NCI-H345 (cell line): ENCODE measurements around the gene LACTB.

Source experiments
- DNase-seq: peaks from one replicate; lab custom pipeline; 2025; lab: John Stamatoyannopoulos, UW

LACTB gene

GRCh38 chr15:63133786-63134185, 12.1 kb downstream of the LACTB start:
- DNase-seq, result no peak

- no peak for DNase-seq
These were observed 12.8 kb downstream of the LACTB start for GRCh38 chr15:63134245-63134985.

- DNase-seq, result no peak
These were observed 13.6 kb downstream of the LACTB start for GRCh38 chr15:63135281-63135680.

GRCh38 chr15:63135804-63136203, 14.1 kb downstream of the LACTB start:
- DNase-seq, result no peak

DNA sequence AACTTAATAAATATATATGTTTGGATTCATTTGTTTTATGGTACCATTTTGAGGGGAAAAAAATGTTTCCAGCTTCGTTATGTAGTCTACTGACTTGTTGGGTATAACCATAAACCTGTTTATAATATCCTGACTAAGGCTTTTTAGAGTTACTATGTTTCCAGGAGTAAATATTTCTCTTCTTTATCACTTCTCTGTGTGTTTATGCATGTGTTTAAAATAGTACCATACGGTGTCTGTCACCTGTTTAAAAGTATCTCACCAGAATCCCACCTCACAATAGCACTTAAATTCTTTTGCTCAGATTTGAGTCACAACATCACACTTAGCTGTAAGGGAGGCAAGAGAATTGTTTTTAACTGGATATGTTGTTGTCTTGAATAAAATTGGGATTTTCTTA, 15.1 kb downstream of the LACTB start:
- DNase-seq, result no peak

GRCh38 chr15:63140936-63141335, 19.3 kb downstream of the LACTB start:
- no peak for DNase-seq

DNA sequence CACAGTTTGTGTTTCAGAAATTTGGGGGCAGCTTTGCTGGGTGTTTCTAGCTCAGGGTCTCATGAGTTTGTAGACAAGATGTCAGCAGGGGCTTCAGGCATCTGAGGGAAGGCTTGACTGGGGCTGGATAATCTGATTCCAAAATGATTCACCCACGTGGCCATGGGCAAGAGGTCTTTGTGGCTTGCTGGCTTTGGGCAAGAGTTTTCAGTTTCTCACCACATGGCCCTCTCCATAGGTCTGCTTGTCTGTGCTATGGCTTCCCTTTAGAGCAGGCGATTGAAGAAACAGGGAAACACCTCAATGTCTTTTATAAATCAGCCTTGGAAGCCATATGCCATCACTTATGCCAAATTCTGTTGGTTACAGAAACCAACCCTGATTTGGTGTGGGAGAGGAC, 23.8 kb downstream of the LACTB start:
- no peak for DNase-seq

DNA sequence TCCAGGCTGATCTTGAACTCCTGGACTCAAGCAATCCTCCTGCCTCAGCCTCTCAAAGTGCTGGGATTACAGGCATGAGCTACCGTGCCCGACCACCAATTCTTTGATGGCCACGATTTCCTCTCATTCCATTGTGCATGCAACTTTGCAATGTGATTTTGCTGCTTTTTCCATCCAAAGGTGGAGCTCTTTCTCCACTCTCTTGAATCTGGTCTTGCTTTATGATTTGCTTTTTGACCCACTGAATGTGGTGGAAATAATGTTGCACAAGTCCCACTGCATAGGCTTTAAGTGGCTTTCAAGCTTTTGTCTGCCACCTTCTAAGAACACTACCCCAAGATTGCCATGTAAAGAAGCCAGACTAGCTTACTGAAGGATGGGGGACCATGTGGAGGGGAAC, 25.0 kb downstream of the LACTB start:
- no peak for DNase-seq

DNA sequence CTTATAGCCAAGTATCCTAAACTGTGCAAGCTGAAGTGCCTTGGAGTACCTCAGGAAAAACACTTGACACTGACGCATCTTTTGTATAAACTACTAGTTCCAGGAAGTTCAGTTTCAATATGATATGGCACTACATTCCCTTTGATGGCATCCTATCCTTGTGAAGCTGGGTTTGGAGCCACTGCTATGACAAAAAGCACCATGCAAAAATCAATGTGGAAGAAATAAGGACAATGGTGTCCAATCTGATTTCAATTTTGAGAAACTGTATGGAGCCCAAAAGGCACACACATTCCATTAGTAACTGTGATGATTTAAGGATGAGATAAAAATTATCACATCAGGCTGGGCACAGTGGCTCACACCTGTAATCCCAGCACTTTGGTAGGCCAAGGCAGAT, 30.0 kb downstream of the LACTB start:
- DNase-seq, result no peak

DNA sequence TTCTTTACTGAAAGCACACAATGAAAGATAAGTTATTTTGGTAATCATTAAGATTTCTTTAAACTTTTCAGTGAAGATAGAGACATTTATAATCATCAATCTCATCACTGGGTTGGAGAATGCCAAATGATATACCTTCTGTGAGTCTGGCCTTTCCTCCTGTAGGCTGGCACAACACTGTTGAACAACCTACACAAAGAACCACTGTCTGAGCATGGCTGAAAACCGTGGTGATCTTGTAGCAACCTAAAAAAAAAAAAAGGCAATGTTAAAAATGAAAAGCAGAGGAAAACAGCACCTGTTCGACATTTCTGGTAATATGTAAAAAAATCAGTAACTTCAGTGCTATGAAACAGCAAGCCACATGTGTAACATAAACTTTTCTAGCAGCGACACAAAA, 33.8 kb downstream of the LACTB start:
- DNase-seq, result no peak

- no peak for DNase-seq
These were observed 34.5 kb downstream of the LACTB start for GRCh38 chr15:63156086-63156710.

- no peak for DNase-seq
These were observed 35.1 kb downstream of the LACTB start for GRCh38 chr15:63156755-63157117.

- peak; percentile 83 for DNase-seq
These were observed 35.6 kb downstream of the LACTB start, which contains the start of gene RPS27L for GRCh38 chr15:63157118-63157843. TSS of gene RPS27L (minus strand) at chr15:63157477. CDS start at chr15:63157405, 72 bp downstream.

- DNase-seq, result peak; percentile 17
These were observed 36.3 kb downstream of the LACTB start for GRCh38 chr15:63157891-63158431.

DNA sequence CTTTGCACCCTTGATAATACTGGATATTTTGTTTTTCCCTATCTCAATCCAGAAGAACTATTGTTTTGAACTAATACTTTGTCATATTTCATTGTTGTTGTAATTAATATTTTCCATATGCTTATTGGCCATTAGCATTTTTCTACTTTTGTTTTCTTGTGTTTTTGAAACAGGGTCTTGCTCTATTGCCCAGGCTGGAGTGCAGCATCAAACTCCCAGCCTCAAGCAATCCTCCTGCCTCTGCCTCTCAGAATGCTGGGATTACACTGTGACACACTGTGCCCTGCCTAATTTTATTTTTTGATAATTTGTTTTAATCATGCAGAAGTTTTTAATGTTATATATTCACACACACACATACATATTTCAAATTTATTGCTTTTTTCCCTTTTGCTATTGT, 39.0 kb downstream of the LACTB start:
- DNase-seq, result no peak

DNA sequence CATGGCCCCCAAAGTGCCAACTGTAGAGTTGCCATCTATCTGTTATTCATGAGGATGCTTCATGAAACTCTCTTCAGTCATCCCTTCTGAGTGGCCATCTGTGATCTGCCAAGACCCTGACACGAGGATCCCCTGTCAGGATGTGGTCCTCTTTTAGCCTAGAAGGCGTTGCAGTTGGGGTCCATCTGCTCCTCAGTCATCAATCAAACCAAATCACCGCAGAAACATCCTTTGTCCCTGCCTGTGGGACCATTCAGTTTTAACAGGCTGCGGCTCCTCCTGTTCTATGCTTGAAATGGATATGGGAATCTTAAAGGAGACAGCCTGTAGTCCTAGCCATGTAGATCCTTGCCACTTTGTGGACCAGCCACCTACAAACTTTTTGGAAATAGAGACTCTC, 41.6 kb downstream of the LACTB start:
- DNase-seq, result no peak

GRCh38 chr15:63165166-63165859, 43.7 kb downstream of the LACTB start:
- DNase-seq, result no peak

- DNase-seq, result no peak
These were observed 44.6 kb downstream of the LACTB start for GRCh38 chr15:63166219-63166618.

GRCh38 chr15:63169788-63170187, 48.1 kb downstream of the LACTB start:
- DNase-seq, result no peak

- DNase-seq, result no peak
These were observed 50.7 kb downstream of the LACTB start for GRCh38 chr15:63172376-63172775.

DNA sequence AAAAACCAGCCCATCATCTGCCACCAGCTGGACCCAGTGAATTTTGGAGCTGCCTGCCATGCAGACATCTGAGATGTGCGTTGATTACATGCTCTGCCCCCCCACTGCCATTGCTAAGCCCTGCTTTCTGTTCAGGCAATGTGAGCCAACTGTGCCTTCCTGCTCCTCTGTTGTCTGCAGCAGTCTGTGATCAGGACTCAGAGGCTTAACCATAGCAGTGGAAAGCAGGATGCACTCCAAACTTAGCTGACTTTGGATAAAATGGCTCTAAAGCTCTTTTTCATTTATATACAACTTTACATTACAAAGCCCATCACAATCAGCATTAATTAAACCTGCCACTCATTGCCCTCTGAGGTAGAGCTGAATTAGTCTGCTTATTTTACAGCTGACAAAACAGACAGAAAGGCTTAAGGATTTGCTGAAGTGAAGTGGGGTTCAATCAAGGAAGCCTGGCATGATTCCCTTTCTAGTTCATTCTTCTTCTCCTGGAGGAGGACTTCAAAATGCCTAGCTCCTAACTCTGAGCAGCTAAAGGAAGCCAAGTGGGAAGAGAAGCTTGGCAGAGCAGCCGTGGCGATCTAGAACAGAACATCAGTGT, 51.3 kb downstream of the LACTB start:
- no peak for DNase-seq

DNA sequence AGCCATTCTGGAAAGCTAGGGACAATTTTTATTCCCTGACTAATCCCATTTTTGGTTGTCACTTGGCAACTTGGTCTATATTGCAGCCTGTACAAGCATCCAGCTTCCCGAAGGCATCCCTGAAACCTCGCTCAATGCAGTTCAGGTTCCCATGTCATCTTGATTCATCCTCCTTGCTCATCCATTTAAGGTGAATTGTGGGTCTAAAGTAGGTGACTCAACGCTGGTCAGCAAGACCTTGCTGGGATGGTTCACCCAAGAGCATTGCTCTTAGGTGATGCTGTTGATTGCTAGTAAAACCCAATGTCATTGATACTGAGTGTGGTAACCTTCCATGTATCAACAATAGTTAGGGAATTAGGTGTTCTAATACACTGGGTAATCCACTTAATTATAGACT, 54.6 kb downstream of the LACTB start:
- DNase-seq, result no peak
